ENCODE measurements around the gene PCBP4. TPM values are rescaled to one million over a fixed set of nuclear protein-coding genes. Genes with fewer than 3 reads are reported as not detected.

Gene PCBP4
- total RNA-seq, 2 experiments from 2014 or later = 12.7 to 16.1 TPM

- Mint-ChIP-seq H3K4me1 (ENCODE audit: low read depth) (peaks cover 47% of the 10 kb centered on the region), H3K27ac (peak overlapping the region; percentile 89), H3K27me3 (ENCODE audit: low read depth) (no peaks in the 10 kb centered on the region), H3K4me3 (peak overlapping the region; percentile 81), H3K36me3 (ENCODE audit: low read depth) (peaks cover 9% of the 10 kb centered on the region), H3K9me3 (ENCODE audit: insufficient read depth) (no peaks in the 10 kb centered on the region)
- ChIA-PET CTCF (interaction anchor here (0.9 to 5.5 kb wide), 18 partner anchors 8 to 259 kb away, joined by 3 to 54 read pairs (median 4); partner anchors contain the start of genes ABHD14A, ABHD14B, ACY1 and DUSP7), POLR2A (interaction anchor here (0.6 to 1.3 kb wide), 10 partner anchors 24 to 557 kb away, joined by 3 to 6 read pairs (median 4); partner anchors contain the start of genes ABHD14A, ABHD14B, ACY1 and MANF)
- DNase-seq (peak; percentile 78), ATAC-seq (peak; percentile 12)
These were observed 24.4 kb downstream of the PCBP4 start for GRCh38 chr3:51942603-51943450.

- Mint-ChIP-seq H3K27me3 (ENCODE audit: low read depth) (no peaks in the 10 kb centered on the region), H3K4me3 (peak within 1 kb of the TSS; percentile 81), H3K36me3 (ENCODE audit: low read depth) (peaks cover 17% of the 10 kb centered on the region), H3K9me3 (ENCODE audit: insufficient read depth) (no peaks in the 10 kb centered on the region), H3K27ac (peak within 1 kb of the TSS; percentile 89), H3K4me1 (ENCODE audit: low read depth) (peaks cover 54% of the 10 kb centered on the region)
- DNase-seq (peak; percentile 100), ATAC-seq (peak; percentile 93)
- ChIA-PET POLR2A (interaction anchor here (0.6 to 1.3 kb wide), 14 partner anchors 24 to 556 kb away, joined by 3 to 6 read pairs (median 3); partner anchors contain the start of genes ABHD14A, ABHD14B, ACY1 and MANF), CTCF (interaction anchor here (0.6 to 5.5 kb wide), 43 partner anchors 9 to 439 kb away, joined by 3 to 54 read pairs (median 4); partner anchors contain the start of genes ABHD14A, ABHD14B, ACY1 and DUSP7)
These were observed 25.3 kb downstream of the PCBP4 start, which contains the start of the genes PARP3 and RRP9 for GRCh38 chr3:51941798-51942602. Gene PARP3 (plus strand): TSS chr3:51942363. CDS start chr3:51943356, 993 bp downstream. Gene RRP9 (minus strand): TSS chr3:51941904. CDS start chr3:51941867, 37 bp downstream.

GRCh38 chr3:51941463-51941797, 25.8 kb downstream of the PCBP4 start:
- DNase-seq = no peak
- Mint-ChIP-seq H3K36me3 (ENCODE audit: low read depth) (peaks cover 19% of the 10 kb centered on the region), H3K27me3 (ENCODE audit: low read depth) (no peaks in the 10 kb centered on the region), H3K4me3 (peak overlapping the region; percentile 81), H3K9me3 (ENCODE audit: insufficient read depth) (no peaks in the 10 kb centered on the region), H3K27ac (peak overlapping the region; percentile 61), H3K4me1 (ENCODE audit: low read depth) (peaks cover 54% of the 10 kb centered on the region)
- ChIA-PET POLR2A (interaction anchor here (0.7 to 1.0 kb wide), 6 partner anchors 32 to 307 kb away, joined by 3 to 4 read pairs (median 3); partner anchors contain the start of genes ABHD14A, ABHD14B and RPL29), CTCF (interaction anchor here (0.6 to 5.5 kb wide), 31 partner anchors 8 to 439 kb away, joined by 3 to 54 read pairs (median 4); partner anchors contain the start of genes ABHD14A, ABHD14B, ACY1 and DUSP7)
- no peak for ATAC-seq

GRCh38 chr3:51940648-51941462, 26.4 kb downstream of the PCBP4 start:
- peaks cover 54% of the 10 kb centered on the region for H3K4me1 Mint-ChIP-seq (ENCODE audit: low read depth)
- no peak for DNase-seq
- ATAC-seq = no peak
- H3K27me3 Mint-ChIP-seq (ENCODE audit: low read depth) = no peaks in the 10 kb centered on the region
- CTCF ChIA-PET = interaction anchor here (0.6 to 5.5 kb wide), 31 partner anchors 8 to 438 kb away, joined by 3 to 54 read pairs (median 4); partner anchors contain the start of genes ABHD14A, ABHD14B, ACY1 and DUSP7
- H3K9me3 Mint-ChIP-seq (ENCODE audit: insufficient read depth) = no peaks in the 10 kb centered on the region
- H3K4me3 Mint-ChIP-seq = peak overlapping the region; percentile 81
- peak overlapping the region; percentile 61 for H3K27ac Mint-ChIP-seq
- POLR2A ChIA-PET = interaction anchor here (0.7 to 1.0 kb wide), 6 partner anchors 33 to 307 kb away, joined by 3 to 4 read pairs (median 3); partner anchors contain the start of genes ABHD14A, ABHD14B and RPL29
- H3K36me3 Mint-ChIP-seq (ENCODE audit: low read depth) = peaks cover 24% of the 10 kb centered on the region

- no peak overlapping the region for H3K27ac Mint-ChIP-seq
- POLR2A ChIA-PET = no interaction called here
- H3K36me3 Mint-ChIP-seq (ENCODE audit: low read depth) = peaks cover 30% of the 10 kb centered on the region
- H3K27me3 Mint-ChIP-seq (ENCODE audit: low read depth) = no peaks in the 10 kb centered on the region
- DNase-seq (no peak), ATAC-seq (no peak)
- no peaks in the 10 kb centered on the region for H3K9me3 Mint-ChIP-seq (ENCODE audit: insufficient read depth)
- H3K4me3 Mint-ChIP-seq = no peak overlapping the region
- peaks cover 50% of the 10 kb centered on the region for H3K4me1 Mint-ChIP-seq (ENCODE audit: low read depth)
- CTCF ChIA-PET = interaction anchor here (0.9 kb wide), 1 partner anchor 35 kb away, joined by 4 read pairs; the partner anchor contains the start of gene ABHD14B
These were observed 28.4 kb downstream of the PCBP4 start for GRCh38 chr3:51938780-51939425.

- CTCF ChIA-PET = interaction anchor here (0.9 kb wide), 1 partner anchor 36 kb away, joined by 3 read pairs; the partner anchor contains the start of gene ABHD14B
- no peak for ATAC-seq
- H3K4me3 Mint-ChIP-seq = no peak overlapping the region
- H3K9me3 Mint-ChIP-seq (ENCODE audit: insufficient read depth) = no peaks in the 10 kb centered on the region
- H3K27me3 Mint-ChIP-seq (ENCODE audit: low read depth) = no peaks in the 10 kb centered on the region
- peaks cover 45% of the 10 kb centered on the region for H3K4me1 Mint-ChIP-seq (ENCODE audit: low read depth)
- H3K36me3 Mint-ChIP-seq (ENCODE audit: low read depth) = peaks cover 36% of the 10 kb centered on the region
- DNase-seq = no peak
- POLR2A ChIA-PET = no interaction called here
- H3K27ac Mint-ChIP-seq = peak overlapping the region; percentile 37
These were observed 29.4 kb downstream of the PCBP4 start for GRCh38 chr3:51937611-51938450.

GRCh38 chr3:51937014-51937413, 30.2 kb downstream of the PCBP4 start:
- ChIA-PET CTCF (interaction anchor here (0.9 kb wide), 1 partner anchor 37 kb away, joined by 3 read pairs; the partner anchor contains the start of gene ABHD14B), POLR2A (no interaction called here)
- Mint-ChIP-seq H3K4me1 (ENCODE audit: low read depth) (peaks cover 38% of the 10 kb centered on the region), H3K27me3 (ENCODE audit: low read depth) (no peaks in the 10 kb centered on the region), H3K4me3 (no peak overlapping the region), H3K9me3 (ENCODE audit: insufficient read depth) (no peaks in the 10 kb centered on the region), H3K36me3 (ENCODE audit: low read depth) (peaks cover 39% of the 10 kb centered on the region), H3K27ac (peak overlapping the region; percentile 49)
- DNase-seq = no peak
- no peak for ATAC-seq

- ATAC-seq (no peak), DNase-seq (no peak)
- H3K27ac Mint-ChIP-seq = no peak overlapping the region
- POLR2A ChIA-PET = no interaction called here
- H3K4me3 Mint-ChIP-seq = no peak overlapping the region
- CTCF ChIA-PET = no interaction called here
- H3K27me3 Mint-ChIP-seq (ENCODE audit: low read depth) = no peaks in the 10 kb centered on the region
- H3K9me3 Mint-ChIP-seq (ENCODE audit: insufficient read depth) = no peaks in the 10 kb centered on the region
- H3K4me1 Mint-ChIP-seq (ENCODE audit: low read depth) = peaks cover 35% of the 10 kb centered on the region
- H3K36me3 Mint-ChIP-seq (ENCODE audit: low read depth) = peaks cover 41% of the 10 kb centered on the region
These were observed 31.1 kb downstream of the PCBP4 start for GRCh38 chr3:51935886-51936755.

All from activated CD8-positive, alpha-beta T cell treated with anti-CD3 and anti-CD28 coated beads, Interleukin-2, amount 10 ng/mL, durations not matched to agents 7 days and 5 days (primary cell).